Glutamatergic neuron (in vitro differentiated cells): ENCODE data around the gene SCGB1A1. TPM values are rescaled to one million over a fixed set of nuclear protein-coding genes. Genes with fewer than 3 reads are reported as not detected.
"Not testable (repeated sequence)": the region's sequence is repeated elsewhere in the genome, so short reads cannot be mapped to it uniquely, and the experiment has no call there.

ENCODE experiments used
- DNase-seq: peaks from one replicate; pipeline ENCODE4 v3.0.0; 2022
- H3K27ac Mint-ChIP-seq: one replicate; pipeline ENCODE4 v1.8.0; 2020; ENCODE audit warnings: mild to moderate bottlenecking, mixed read lengths, inconsistent platforms; ENCODE audit not compliant: unreplicated experiment
- H3K27me3 Mint-ChIP-seq: one replicate; pipeline ENCODE4 v1.8.0; 2020; ENCODE audit warnings: mild to moderate bottlenecking, moderate library complexity, mixed read lengths, inconsistent platforms; ENCODE audit not compliant: unreplicated experiment
- H3K36me3 Mint-ChIP-seq: one replicate; pipeline ENCODE4 v1.8.0; 2020; ENCODE audit warnings: mild to moderate bottlenecking, mixed read lengths, inconsistent platforms; ENCODE audit not compliant: unreplicated experiment
- H3K4me1 Mint-ChIP-seq: one replicate; pipeline ENCODE4 v1.8.0; 2020; ENCODE audit warnings: mild to moderate bottlenecking, low read depth, mixed read lengths, inconsistent platforms; ENCODE audit not compliant: unreplicated experiment
- H3K4me3 Mint-ChIP-seq: one replicate; pipeline ENCODE4 v1.8.0; 2020; ENCODE audit warnings: mild to moderate bottlenecking, mixed read lengths, inconsistent platforms; ENCODE audit not compliant: unreplicated experiment
- H3K9me3 Mint-ChIP-seq: one replicate; pipeline ENCODE4 v1.8.0; 2020; ENCODE audit warnings: mild to moderate bottlenecking, moderate library complexity, mixed read lengths, inconsistent platforms; ENCODE audit not compliant: unreplicated experiment
- CTCF ChIP-seq: fragments of 200-600 bp; sonication (generic); IDR thresholded peaks from one replicate; pipeline ENCODE4 v1.5.0; 2021; ENCODE audit not compliant: partially characterized antibody, unreplicated experiment
- total RNA-seq: library from RNA; stranded (reverse); fragmentation: NEBNext Ultra II Directional; extraction: Animal tissue kit (Norgen Biotek cat#: 25700); gene quantifications from one replicate; pipeline ENCODE4 v1.2.1, GENCODE V29; 2021; ENCODE audit not compliant: unreplicated experiment

Gene SCGB1A1
- total RNA-seq, 1 donor from 2014 or later: not detected

GRCh38 chr11:62378459-62379063 is 40.3 kb upstream of the SCGB1A1 start:
- peak; percentile 68 for TF ChIP-seq CTCF
- Mint-ChIP-seq H3K4me1 (peaks cover 41% of the 10 kb centered on the region), H3K27ac (peak overlapping the region; percentile 59), H3K4me3 (peak overlapping the region; percentile 68)
- H3K9me3 Mint-ChIP-seq, H3K36me3 Mint-ChIP-seq, H3K27me3 Mint-ChIP-seq, DNase-seq: not testable (repeated sequence)

GRCh38 chr11:62379586-62379985 is 39.2 kb upstream of the SCGB1A1 start:
- peak overlapping the region; percentile 27 for H3K4me3 Mint-ChIP-seq

DNA sequence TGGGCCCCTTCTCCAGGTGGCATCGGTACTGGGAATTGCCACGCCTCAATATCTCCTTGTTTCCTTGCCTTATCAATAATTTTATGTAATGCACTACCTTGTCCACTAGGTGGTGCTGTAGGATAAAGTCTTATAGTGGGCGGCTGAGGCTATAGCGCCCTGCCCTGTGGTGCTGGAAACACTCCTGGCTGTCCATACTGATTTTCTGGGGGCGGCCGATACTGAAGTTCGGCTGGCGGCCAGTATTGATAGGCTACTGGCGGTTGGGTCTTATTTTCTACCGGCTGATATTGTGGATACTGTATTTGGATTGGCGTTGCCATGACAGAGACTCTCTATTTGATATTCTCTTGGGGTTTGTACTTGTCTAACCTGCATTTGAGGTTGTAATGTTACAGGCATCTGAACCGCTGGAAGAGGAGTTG is 38.0 kb upstream of the SCGB1A1 start:
- H3K9me3 Mint-ChIP-seq, H3K36me3 Mint-ChIP-seq, H3K27me3 Mint-ChIP-seq: not testable (repeated sequence)
- Mint-ChIP-seq H3K4me3 (peak overlapping the region; percentile 66), H3K27ac (peak overlapping the region; percentile 88), H3K4me1 (peaks cover 40% of the 10 kb centered on the region)
- DNase-seq: peak; percentile 56
- peak; percentile 95 for TF ChIP-seq CTCF

More at GRCh38 chr11:62379586-62379985, 39.2 kb upstream of the SCGB1A1 start:
- DNase-seq, H3K36me3 Mint-ChIP-seq, H3K9me3 Mint-ChIP-seq, H3K27me3 Mint-ChIP-seq: not testable (repeated sequence)
- Mint-ChIP-seq H3K4me1 (peaks cover 41% of the 10 kb centered on the region), H3K27ac (peak overlapping the region; percentile 78)

GRCh38 chr11:62383822-62384221 is 35.0 kb upstream of the SCGB1A1 start:
- no peak for DNase-seq
- Mint-ChIP-seq H3K4me3 (no peak overlapping the region), H3K4me1 (peaks cover 34% of the 10 kb centered on the region), H3K27ac (peak overlapping the region; percentile 52), H3K36me3 (no peaks in the 10 kb centered on the region), H3K9me3 (peaks cover under 1% of the 10 kb centered on the region), H3K27me3 (no peaks in the 10 kb centered on the region)
- TF ChIP-seq CTCF: no peak

DNA sequence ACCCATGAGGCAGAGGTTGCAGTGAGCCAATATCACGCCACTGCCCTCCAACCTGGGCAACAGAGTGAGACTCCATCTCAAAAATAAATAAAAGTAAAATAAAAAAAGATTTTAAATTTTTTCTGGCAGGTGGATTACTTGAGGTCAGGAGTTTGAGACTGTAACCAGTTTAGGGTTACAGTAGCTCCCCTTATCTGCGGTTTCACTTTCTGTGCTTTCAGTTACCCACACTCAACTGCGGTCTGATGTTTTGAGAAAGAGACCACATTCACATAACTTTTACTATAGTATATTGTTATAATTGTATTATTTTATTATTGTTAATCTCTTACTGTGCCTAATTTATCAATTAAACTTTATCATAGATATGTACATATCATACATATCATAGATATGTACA is 32.8 kb upstream of the SCGB1A1 start:
- not testable (repeated sequence) for H3K36me3 Mint-ChIP-seq, H3K27me3 Mint-ChIP-seq, H3K9me3 Mint-ChIP-seq, H3K27ac Mint-ChIP-seq, DNase-seq, H3K4me3 Mint-ChIP-seq
- H3K4me1 Mint-ChIP-seq: peaks cover 22% of the 10 kb centered on the region

DNA sequence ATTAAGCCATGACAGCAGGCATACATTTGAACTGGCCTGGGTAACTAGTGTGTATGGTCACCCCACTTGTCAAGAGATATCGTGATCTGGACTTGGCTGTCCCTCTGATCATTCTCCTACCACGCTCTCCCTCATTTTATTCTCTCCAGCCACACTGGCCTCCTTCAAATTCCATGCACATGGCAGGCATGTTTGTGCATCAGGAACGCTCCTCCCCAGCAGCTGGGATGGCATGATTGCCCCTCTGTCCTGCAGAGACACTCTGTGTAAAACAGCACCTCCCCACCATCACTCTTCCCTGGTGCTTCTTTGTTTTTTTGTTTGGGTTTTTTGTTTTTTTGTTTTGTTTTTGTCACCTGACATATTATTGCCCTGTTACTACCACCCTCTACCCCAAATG is 31.5 kb upstream of the SCGB1A1 start:
- peak overlapping the region; percentile 20 for H3K4me3 Mint-ChIP-seq
- no peak for TF ChIP-seq CTCF
- peaks cover 20% of the 10 kb centered on the region for H3K4me1 Mint-ChIP-seq
- H3K36me3 Mint-ChIP-seq: peaks cover 7% of the 10 kb centered on the region
- no peak overlapping the region for H3K27ac Mint-ChIP-seq
- peaks cover 4% of the 10 kb centered on the region for H3K27me3 Mint-ChIP-seq
- no peak for DNase-seq
- peaks cover 3% of the 10 kb centered on the region for H3K9me3 Mint-ChIP-seq
